ENCODE results near the gene SPAG16. TPM values are rescaled to one million over a fixed set of nuclear protein-coding genes. Genes with fewer than 3 reads are reported as not detected.

SPAG16 gene
- total and polyA plus RNA-seq, 2 donors from 2014 or later = 35.9 to 38.5 TPM

GRCh38 chr2:214034417-214034816 lies 750.2 kb downstream of the SPAG16 start:
- intact Hi-C loops (cut with DNase I) = no loop called here
- H3K4me3 ChIP-seq (ENCODE audit: low read length in 3 of 3) = no peak overlapping the region

DNA sequence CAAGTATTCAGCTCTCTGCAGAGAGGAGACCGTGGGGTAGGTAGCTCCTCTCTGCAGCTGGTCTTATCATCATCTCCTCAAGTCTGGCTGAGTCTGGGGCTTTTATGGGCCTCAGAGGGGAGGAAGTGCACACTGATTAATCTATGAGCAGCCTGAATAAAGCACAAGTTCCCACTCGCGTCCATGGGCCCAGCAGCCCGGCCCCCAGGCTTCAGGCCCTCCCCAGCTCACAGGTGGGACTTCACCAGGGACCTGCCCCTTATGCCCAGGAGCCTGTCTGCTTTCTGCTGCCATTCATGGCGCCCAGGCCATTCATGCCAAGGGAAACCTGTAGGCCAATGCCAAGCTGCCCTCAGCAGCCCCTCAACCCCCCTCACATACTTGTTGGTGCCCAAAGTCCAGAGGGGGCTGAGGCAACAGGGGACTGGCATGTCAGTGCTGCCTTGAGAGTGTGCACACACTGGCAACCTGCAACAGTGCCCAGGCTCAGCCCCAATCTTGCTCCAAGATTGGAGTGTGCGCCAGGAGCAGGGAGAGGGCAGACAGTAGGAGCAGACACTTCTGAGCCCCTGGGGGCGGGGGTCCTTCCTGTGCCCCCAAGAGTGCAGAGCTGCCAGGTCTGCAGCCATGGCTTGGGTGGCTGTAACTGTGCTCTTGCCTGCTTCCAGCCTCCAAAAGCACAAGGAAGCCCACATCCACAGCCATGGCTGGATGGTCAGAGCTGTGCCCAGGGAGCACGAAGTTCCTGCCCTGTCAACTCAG lies 751.0 kb downstream of the SPAG16 start:
- FAIRE-seq = no peak
- peak in 1 of 5 donors; percentile 51 for DNase-seq
- H3K27me3 ChIP-seq (ENCODE audit: control insufficient read depth, insufficient read depth, low read length) = no peaks in the 10 kb centered on the region

More at GRCh38 chr2:214034417-214034816, 750.2 kb downstream of the SPAG16 start:
- Histone ChIP-seq H3K9ac (ENCODE audit: low read length in 3 of 3) (no peak overlapping the region), H3K36me3 (ENCODE audit: control insufficient read depth in 2 of 3, insufficient read depth in 3 of 3, low read length in 3 of 3) (no peaks in the 10 kb centered on the region), H3K27me3 (ENCODE audit: control insufficient read depth, insufficient read depth, low read length) (no peaks in the 10 kb centered on the region), H3K27ac (ENCODE audit: low read depth in 2 of 2, low read length in 2 of 2) (no peak overlapping the region), H3K9me3 (ENCODE audit: control insufficient read depth in 2 of 3, insufficient read depth in 1 of 3, low read length in 3 of 3) (no peaks in the 10 kb centered on the region), H3K4me1 (ENCODE audit: control insufficient read depth in 2 of 3, insufficient read depth in 2 of 3, low read depth in 1 of 3, low read length in 3 of 3) (no peaks in the 10 kb centered on the region)
- TF ChIP-seq, protein P1, sequence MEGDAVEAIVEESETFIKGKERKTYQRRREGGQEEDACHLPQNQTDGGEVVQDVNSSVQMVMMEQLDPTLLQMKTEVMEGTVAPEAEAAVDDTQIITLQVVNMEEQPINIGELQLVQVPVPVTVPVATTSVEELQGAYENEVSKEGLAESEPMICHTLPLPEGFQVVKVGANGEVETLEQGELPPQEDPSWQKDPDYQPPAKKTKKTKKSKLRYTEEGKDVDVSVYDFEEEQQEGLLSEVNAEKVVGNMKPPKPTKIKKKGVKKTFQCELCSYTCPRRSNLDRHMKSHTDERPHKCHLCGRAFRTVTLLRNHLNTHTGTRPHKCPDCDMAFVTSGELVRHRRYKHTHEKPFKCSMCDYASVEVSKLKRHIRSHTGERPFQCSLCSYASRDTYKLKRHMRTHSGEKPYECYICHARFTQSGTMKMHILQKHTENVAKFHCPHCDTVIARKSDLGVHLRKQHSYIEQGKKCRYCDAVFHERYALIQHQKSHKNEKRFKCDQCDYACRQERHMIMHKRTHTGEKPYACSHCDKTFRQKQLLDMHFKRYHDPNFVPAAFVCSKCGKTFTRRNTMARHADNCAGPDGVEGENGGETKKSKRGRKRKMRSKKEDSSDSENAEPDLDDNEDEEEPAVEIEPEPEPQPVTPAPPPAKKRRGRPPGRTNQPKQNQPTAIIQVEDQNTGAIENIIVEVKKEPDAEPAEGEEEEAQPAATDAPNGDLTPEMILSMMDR (IDR thresholded peaks at IDR 0.05; ENCODE audit: borderline replicate concordance, extremely low read depth, insufficient read depth) = no peak
- DNase-seq = no peak
- FAIRE-seq = no peak

GRCh38 chr2:214035921-214036320 lies 751.7 kb downstream of the SPAG16 start:
- H3K9ac ChIP-seq (ENCODE audit: low read length in 3 of 3) = no peak overlapping the region
- no peaks in the 10 kb centered on the region for H3K9me3 ChIP-seq (ENCODE audit: control insufficient read depth in 2 of 3, insufficient read depth in 1 of 3, low read length in 3 of 3)
- DNase-seq = no peak
- H3K27ac ChIP-seq (ENCODE audit: low read depth in 2 of 2, low read length in 2 of 2) = no peak overlapping the region
- no peaks in the 10 kb centered on the region for H3K36me3 ChIP-seq (ENCODE audit: control insufficient read depth in 2 of 3, insufficient read depth in 3 of 3, low read length in 3 of 3)
- H3K27me3 ChIP-seq (ENCODE audit: control insufficient read depth, insufficient read depth, low read length) = no peaks in the 10 kb centered on the region
- FAIRE-seq = no peak
- intact Hi-C loops (cut with DNase I) = no loop called here
- H3K4me1 ChIP-seq (ENCODE audit: control insufficient read depth in 2 of 3, insufficient read depth in 2 of 3, low read depth in 1 of 3, low read length in 3 of 3) = no peaks in the 10 kb centered on the region
- TF ChIP-seq, protein P1 (IDR thresholded peaks at IDR 0.05; ENCODE audit: borderline replicate concordance, extremely low read depth, insufficient read depth) = no peak
- no peak overlapping the region for H3K4me3 ChIP-seq (ENCODE audit: low read length in 3 of 3)

More for the DNA sequence above, 751.0 kb downstream of the SPAG16 start:
- no peak overlapping the region for H3K27ac ChIP-seq (ENCODE audit: low read depth in 2 of 2, low read length in 2 of 2)
- no peak overlapping the region for H3K4me3 ChIP-seq (ENCODE audit: low read length in 3 of 3)
- no peaks in the 10 kb centered on the region for H3K9me3 ChIP-seq (ENCODE audit: control insufficient read depth in 2 of 3, insufficient read depth in 1 of 3, low read length in 3 of 3)
- no peaks in the 10 kb centered on the region for H3K36me3 ChIP-seq (ENCODE audit: control insufficient read depth in 2 of 3, insufficient read depth in 3 of 3, low read length in 3 of 3)
- intact Hi-C loops (cut with DNase I) = no loop called here
- TF ChIP-seq, protein P1 (IDR thresholded peaks at IDR 0.05; ENCODE audit: borderline replicate concordance, extremely low read depth, insufficient read depth) = no peak
- H3K4me1 ChIP-seq (ENCODE audit: control insufficient read depth in 2 of 3, insufficient read depth in 2 of 3, low read depth in 1 of 3, low read length in 3 of 3) = no peaks in the 10 kb centered on the region
- H3K9ac ChIP-seq (ENCODE audit: low read length in 3 of 3) = no peak overlapping the region

Measured in kidney (tissue), 14 donors.